A549 treated with dexamethasone at 1 μM for 4 hours (cell line): ENCODE measurements around the gene ZNF414. TPM values are rescaled to one million over a fixed set of nuclear protein-coding genes. Genes with fewer than 3 reads are reported as not detected.

Source experiments
- total RNA-seq: library from RNA; stranded (reverse); fragments of 200-300 nt; extraction: Qiagen RNA extraction; gene quantifications from 5 replicates; pipeline ENCODE4 v1.2.3, GENCODE V29; 2022

ZNF414 gene, protein sequence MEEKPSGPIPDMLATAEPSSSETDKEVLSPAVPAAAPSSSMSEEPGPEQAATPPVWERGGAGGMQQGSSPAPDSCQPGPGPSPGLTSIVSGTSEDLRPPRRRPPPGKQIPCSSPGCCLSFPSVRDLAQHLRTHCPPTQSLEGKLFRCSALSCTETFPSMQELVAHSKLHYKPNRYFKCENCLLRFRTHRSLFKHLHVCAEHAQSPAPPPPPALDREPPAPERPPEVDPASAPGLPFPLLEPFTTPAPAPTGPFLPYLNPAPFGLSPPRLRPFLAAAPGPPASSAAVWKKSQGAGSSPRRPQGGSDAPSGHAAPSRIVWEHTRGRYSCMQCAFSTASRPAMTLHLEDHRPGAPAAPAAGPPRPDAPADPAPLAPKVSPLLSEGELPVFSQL
- 13.9 to 19.6 TPM (median 17.6 TPM) in 5 replicates for total RNA-seq

DNA sequence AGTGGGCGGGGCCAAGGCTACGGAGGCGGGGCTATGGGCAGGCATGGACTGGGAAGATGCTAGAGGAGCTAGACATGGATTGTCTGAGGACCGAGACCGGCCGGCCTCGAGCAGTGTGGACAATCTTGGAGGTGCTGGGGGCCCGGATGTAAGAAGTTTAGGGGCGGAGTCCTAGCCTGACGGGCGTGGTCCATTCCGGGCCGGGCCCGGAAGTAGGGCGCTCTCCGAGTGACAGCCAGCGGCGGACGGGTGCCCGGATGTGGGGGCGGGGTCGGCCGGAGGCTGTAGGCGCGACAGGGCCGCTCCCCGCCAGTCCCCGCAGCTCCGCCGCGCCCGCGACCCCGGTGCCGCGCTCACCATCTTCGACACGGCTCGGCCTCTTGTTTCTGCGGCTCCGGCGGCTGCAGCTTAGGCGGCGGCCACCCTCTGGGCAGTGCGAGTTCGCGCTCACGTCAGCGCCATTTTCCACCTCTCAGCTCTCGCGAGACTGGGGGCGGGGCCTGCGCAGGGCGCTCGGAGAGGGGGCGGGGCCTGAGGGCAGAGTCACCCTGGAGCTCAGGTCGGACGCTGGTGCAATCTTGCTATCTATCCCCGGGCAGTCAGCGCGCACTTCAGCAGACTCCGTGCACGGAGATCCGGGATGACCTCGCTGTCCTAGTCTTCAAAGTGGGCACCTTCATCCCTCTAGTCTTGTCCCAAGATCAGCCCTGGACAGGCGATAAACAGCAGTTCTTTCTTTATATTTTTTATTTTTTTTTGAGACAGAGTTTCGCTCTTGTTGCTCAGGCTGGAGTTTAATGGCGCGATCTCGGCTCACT, at the start of gene ZNF414:
ZNF414 (minus strand) TSS at position 481 of the 818 bp plus-strand sequence; CDS start at position 360, 121 bp downstream.

Other genes with a start within 250 kb of the ZNF414 start
- 56.8 to 90.1 TPM (median 81.0 TPM) in 5 replicates for gene CD320, start 205.8 kb downstream of the ZNF414 start, total RNA-seq
- 57.4 to 95.2 TPM (median 87.8 TPM) in 5 replicates for gene NDUFA7, start 192.8 kb downstream of the ZNF414 start, total RNA-seq
- gene RPS28, start 192.7 kb downstream of the ZNF414 start, total RNA-seq = 445 to 866 TPM (median 752 TPM) in 5 replicates
- 5.9 to 7.3 TPM (median 6.7 TPM) in 5 replicates for gene KANK3, start 170.9 kb downstream of the ZNF414 start, total RNA-seq
- gene ANGPTL4, start 150.0 kb downstream of the ZNF414 start, total RNA-seq = 529 to 725 TPM (median 587 TPM) in 5 replicates
- gene RAB11B, start 123.8 kb downstream of the ZNF414 start, total RNA-seq = 95.9 to 109 TPM (median 100 TPM) in 5 replicates
- 14.6 to 20.3 TPM (median 19.3 TPM) in 5 replicates for gene MARCHF2, start 100.9 kb downstream of the ZNF414 start, total RNA-seq
- 225 to 256 TPM (median 253 TPM) in 5 replicates for gene HNRNPM, start 69.2 kb downstream of the ZNF414 start, total RNA-seq
- 0.10 to 0.27 TPM (median 0.17 TPM) in 5 replicates for gene PRAM1, start 11.5 kb downstream of the ZNF414 start, total RNA-seq
- gene MYO1F, start 63.3 kb upstream of the ZNF414 start, total RNA-seq = 0.22 to 0.39 TPM (median 0.28 TPM) in 5 replicates
- gene ADAMTS10, start 96.5 kb upstream of the ZNF414 start, total RNA-seq = 6.8 to 13.7 TPM (median 12.5 TPM) in 5 replicates
- not detected in 5 replicates for gene NFILZ, start 116.5 kb upstream of the ZNF414 start, total RNA-seq
- gene ACTL9, start 184.6 kb upstream of the ZNF414 start, total RNA-seq = not detected in 5 replicates
- gene OR2Z1, start 207.5 kb upstream of the ZNF414 start, total RNA-seq = not detected in 5 replicates